CD14-positive monocyte (primary cell): ENCODE data around the gene KRTAP5-10. TPM values are rescaled to one million over a fixed set of nuclear protein-coding genes. Genes with fewer than 3 reads are reported as not detected.
A peak's percentile ranks its signal among the peaks of the same experiment; 100 is the strongest.
"Not testable (repeated sequence)": the region's sequence is repeated elsewhere in the genome, so short reads cannot be mapped to it uniquely, and the experiment has no call there.

Experiments used
- DNase-seq, 3 donors: peaks; one replicate each; pipeline ENCODE4 v3.0.0-alpha.2; 2011 to 2022
- H2AFZ ChIP-seq: 2 replicates; pipeline ENCODE4 v1.6.0; 2012; ENCODE audit warnings: mild to moderate bottlenecking, low read depth, low read length, inconsistent platforms; ENCODE audit not compliant: insufficient read depth, poor library complexity, severe bottlenecking
- H3K27ac ChIP-seq, 2 donors: 1 replicate in 1 of 2; 2 replicates in 1 of 2; pipeline ENCODE4 v1.5.1; 2012 to 2013; ENCODE audit warnings: low read length in 2 of 2, control low read depth in 1 of 2, inconsistent platforms in 1 of 2, low read depth in 1 of 2, mild to moderate bottlenecking in 1 of 2
- H3K27me3 ChIP-seq, 2 donors: one replicate each; pipeline versions ENCODE4 v1.6.0 to v1.6.1; 2011 to 2013; ENCODE audit warnings: low read length in 2 of 2; ENCODE audit not compliant: control insufficient read depth in 2 of 2, insufficient read depth in 2 of 2
- H3K36me3 ChIP-seq, 2 donors: replicated peaks in 1 of 2; 1 replicate in 1 of 2; 2 replicates in 1 of 2; pipeline versions ENCODE4 v1.5.1 to v1.6.1; 2012 to 2013; ENCODE audit warnings: low read length in 2 of 2, control low read depth in 1 of 2, inconsistent platforms in 1 of 2, mild to moderate bottlenecking in 1 of 2; ENCODE audit not compliant: insufficient read depth in 2 of 2, control insufficient read depth in 1 of 2
- H3K4me1 ChIP-seq, 2 donors: 1 replicate in 1 of 2; 2 replicates in 1 of 2; pipeline versions ENCODE4 v1.5.1 to v1.6.1; 2012 to 2013; ENCODE audit warnings: low read length in 2 of 2, control low read depth in 1 of 2, inconsistent platforms in 1 of 2, mild to moderate bottlenecking in 1 of 2, moderate library complexity in 1 of 2; ENCODE audit not compliant: insufficient read depth in 2 of 2, control insufficient read depth in 1 of 2
- H3K4me2 ChIP-seq: replicated peaks from 2 replicates; pipeline ENCODE3; 2012; ENCODE audit warnings: low read length, moderate library complexity, mild to moderate bottlenecking; ENCODE audit not compliant: poor library complexity, severe bottlenecking; ENCODE audit errors: extremely low read depth
- H3K4me3 ChIP-seq, 3 experiments: fragments of 200-600 bp in 1 of 3; sonication (generic) in 1 of 3; replicated peaks in 1 of 3; 1 replicate in 2 of 3; 2 replicates in 1 of 3; pipeline ENCODE4 v1.5.1; 2011 to 2013; ENCODE audit warnings: low read length in 3 of 3, mild to moderate bottlenecking in 3 of 3, control low read depth in 2 of 3, low read depth in 2 of 3, inconsistent platforms in 1 of 3, moderate library complexity in 1 of 3
- H3K79me2 ChIP-seq: 2 replicates; pipeline ENCODE4 v1.6.0; 2012; ENCODE audit warnings: mild to moderate bottlenecking, control low read depth, inconsistent platforms, low read length, moderate library complexity; ENCODE audit not compliant: insufficient read depth
- H3K9ac ChIP-seq: 2 replicates; pipeline ENCODE4 v1.6.0; 2017; ENCODE audit warnings: low read length, mild to moderate bottlenecking; ENCODE audit not compliant: insufficient read depth, poor library complexity, severe bottlenecking
- H3K9me3 ChIP-seq, 2 donors: replicated peaks in 1 of 2; 1 replicate in 1 of 2; 2 replicates in 1 of 2; pipeline versions ENCODE4 v1.5.1 to v1.6.1; 2012 to 2013; ENCODE audit warnings: low read length in 2 of 2, control low read depth in 1 of 2; ENCODE audit not compliant: control insufficient read depth in 1 of 2, insufficient read depth in 1 of 2
- H4K20me1 ChIP-seq: 2 replicates; pipeline ENCODE4 v1.6.0; 2012; ENCODE audit warnings: mild to moderate bottlenecking, low read length, control low read depth, moderate library complexity; ENCODE audit not compliant: insufficient read depth
- H3K27ac Mint-ChIP-seq, 7 donors: one replicate each; pipeline ENCODE4 v1.8.0; 2020; ENCODE audit warnings: mild to moderate bottlenecking in 7 of 7, mixed read lengths in 7 of 7, moderate library complexity in 6 of 7, inconsistent platforms in 2 of 7
- H3K27me3 Mint-ChIP-seq, 3 donors: one replicate each; pipeline ENCODE4 v1.8.0; 2021 to 2022; ENCODE audit warnings: low read depth in 3 of 3, mild to moderate bottlenecking in 3 of 3, mixed read lengths in 3 of 3, moderate library complexity in 3 of 3, inconsistent platforms in 1 of 3
- H3K36me3 Mint-ChIP-seq, 2 donors: one replicate each; pipeline ENCODE4 v1.8.0; 2020; ENCODE audit warnings: mixed read lengths in 2 of 2, inconsistent platforms in 1 of 2, mild to moderate bottlenecking in 1 of 2
- H3K4me1 Mint-ChIP-seq: one replicate; pipeline ENCODE4 v1.8.0; 2020; ENCODE audit warnings: mild to moderate bottlenecking, mixed read lengths
- H3K4me3 Mint-ChIP-seq, 2 donors: one replicate each; pipeline ENCODE4 v1.8.0; 2020; ENCODE audit warnings: mild to moderate bottlenecking in 2 of 2, mixed read lengths in 2 of 2, moderate library complexity in 1 of 2
- H3K9me3 Mint-ChIP-seq, 7 donors: one replicate each; pipeline ENCODE4 v1.8.0; 2020 to 2022; ENCODE audit warnings: mixed read lengths in 7 of 7, mild to moderate bottlenecking in 6 of 7, moderate library complexity in 6 of 7, inconsistent platforms in 2 of 7
- WGBS: methylation state at CpG from one replicate; pipeline ENCODE4 v1.1.5; 2013; ENCODE audit warnings: missing lambda C conversion rate; ENCODE audit not compliant: insufficient coverage; 5-methylcytosine and 5-hydroxymethylcytosine counted together
- intact Hi-C, 2 donors: fragments of 100-400 bp; cut with micrococcal nuclease; formaldehyde crosslinking; loops; one replicate each; pipeline versions ENCODE4 v1.15.0 to v1.15.1; 2023
- polyA plus RNA-seq, 3 donors: library from polyadenylated mRNA; depleted of rRNA in 1 of 3; unstranded in 2 of 3; stranded (reverse) in 1 of 3; fragments of 300-500 nt in 2 of 3; fragments of >200 nt in 1 of 3; fragmentation: Illumina TruSeq in 2 of 3; gene quantifications; 1 replicate in 2 of 3; 2 replicates in 1 of 3; pipeline ENCODE4 v1.2.3, GENCODE V29; 2012 to 2021
- TF ChIP-seq, protein P1 (sequence below): fragments of 200-600 bp; IDR thresholded peaks from one replicate; pipeline ENCODE4 v1.8.0; 2022; ENCODE audit warnings: antibody characterized with exemption, mild to moderate bottlenecking

Gene KRTAP5-10
- polyA plus RNA-seq, 3 donors: not detected

DNA sequence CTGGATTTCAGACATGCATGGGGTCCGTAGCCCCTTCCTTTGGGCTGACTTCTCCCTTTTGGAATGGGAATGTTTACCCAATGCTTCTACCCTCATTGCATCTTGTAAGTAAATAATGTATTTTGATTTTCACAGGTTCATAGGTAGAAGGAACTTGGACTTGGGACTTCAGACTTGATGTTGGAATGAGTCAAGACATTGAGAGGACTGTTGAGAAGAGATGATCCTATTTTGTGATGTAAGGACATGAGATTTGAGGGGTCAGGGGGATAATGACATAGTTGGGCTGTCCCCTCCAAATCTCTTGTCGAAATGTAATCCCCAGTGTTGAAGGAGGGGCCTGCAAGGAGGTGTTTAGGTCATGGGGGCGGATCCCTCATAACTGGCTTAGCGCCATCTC lies 933 bp upstream of the KRTAP5-10 start:
- H3K79me2 ChIP-seq: no peaks in the 10 kb centered on the region
- no peak overlapping the region for H3K9ac ChIP-seq
- WGBS: 95% methylated on average over 3 of the region's 4 CpGs
- no peak overlapping the region for H3K4me2 ChIP-seq
- Mint-ChIP-seq H3K9me3 (peaks cover 0 to 7% (median 3%) of the 10 kb centered on the region in 7 donors), H3K27me3 (peaks cover 7 to 21% (median 19%) of the 10 kb centered on the region in 3 donors), H3K4me1 (peaks cover 5% of the 10 kb centered on the region), H3K4me3 (peak overlapping the region in 1 of 2 donors; percentile 33), H3K27ac (no peak overlapping the region), H3K36me3 (no peaks in the 10 kb centered on the region)
- H3K36me3 ChIP-seq: no peaks in the 10 kb centered on the region
- intact Hi-C loops: no loop called here
- H3K27ac ChIP-seq: no peak overlapping the region
- H3K4me1 ChIP-seq: no peaks in the 10 kb centered on the region
- no peak overlapping the region for H2AFZ ChIP-seq
- no peak overlapping the region for H3K4me3 ChIP-seq
- no peaks in the 10 kb centered on the region for H3K9me3 ChIP-seq
- H3K27me3 ChIP-seq: peaks cover 7 to 8% of the 10 kb centered on the region in 2 donors
- no peaks in the 10 kb centered on the region for H4K20me1 ChIP-seq
- TF ChIP-seq, protein P1, sequence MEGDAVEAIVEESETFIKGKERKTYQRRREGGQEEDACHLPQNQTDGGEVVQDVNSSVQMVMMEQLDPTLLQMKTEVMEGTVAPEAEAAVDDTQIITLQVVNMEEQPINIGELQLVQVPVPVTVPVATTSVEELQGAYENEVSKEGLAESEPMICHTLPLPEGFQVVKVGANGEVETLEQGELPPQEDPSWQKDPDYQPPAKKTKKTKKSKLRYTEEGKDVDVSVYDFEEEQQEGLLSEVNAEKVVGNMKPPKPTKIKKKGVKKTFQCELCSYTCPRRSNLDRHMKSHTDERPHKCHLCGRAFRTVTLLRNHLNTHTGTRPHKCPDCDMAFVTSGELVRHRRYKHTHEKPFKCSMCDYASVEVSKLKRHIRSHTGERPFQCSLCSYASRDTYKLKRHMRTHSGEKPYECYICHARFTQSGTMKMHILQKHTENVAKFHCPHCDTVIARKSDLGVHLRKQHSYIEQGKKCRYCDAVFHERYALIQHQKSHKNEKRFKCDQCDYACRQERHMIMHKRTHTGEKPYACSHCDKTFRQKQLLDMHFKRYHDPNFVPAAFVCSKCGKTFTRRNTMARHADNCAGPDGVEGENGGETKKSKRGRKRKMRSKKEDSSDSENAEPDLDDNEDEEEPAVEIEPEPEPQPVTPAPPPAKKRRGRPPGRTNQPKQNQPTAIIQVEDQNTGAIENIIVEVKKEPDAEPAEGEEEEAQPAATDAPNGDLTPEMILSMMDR: no peak
- DNase-seq: no peak

DNA sequence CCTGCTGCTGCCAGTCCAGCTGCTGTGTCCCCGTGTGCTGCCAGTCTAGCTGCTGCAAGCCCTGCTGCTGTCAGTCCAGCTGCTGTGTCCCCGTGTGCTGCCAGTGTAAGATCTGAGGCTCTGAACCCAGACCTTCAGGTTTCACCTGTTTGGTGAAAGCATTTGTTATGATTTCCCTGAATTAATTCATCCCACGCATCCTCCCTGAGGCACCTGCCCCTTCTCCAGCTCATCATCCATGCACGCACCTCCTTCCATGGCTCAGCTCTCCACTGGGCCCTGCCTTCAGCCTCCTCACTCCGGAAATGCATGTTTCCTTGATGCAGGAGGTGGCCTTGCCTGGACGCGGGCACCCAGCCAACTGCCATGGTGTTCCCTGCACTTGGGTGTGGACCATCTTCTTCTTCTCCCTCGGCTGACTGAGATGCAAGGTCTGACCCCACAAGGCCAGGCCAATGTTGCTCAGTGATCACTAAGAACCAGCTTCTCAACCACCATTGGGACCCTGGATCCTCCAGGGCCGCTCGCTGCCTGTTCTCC lies 788 bp downstream of the KRTAP5-10 start:
- no peak overlapping the region for H3K4me2 ChIP-seq
- WGBS: 78% methylated on average over 9 of the region's 10 CpGs
- H3K9ac ChIP-seq: no peak overlapping the region
- Mint-ChIP-seq H3K9me3 (peaks cover 0 to 7% (median 3%) of the 10 kb centered on the region in 7 donors), H3K4me1 (peaks cover 5% of the 10 kb centered on the region), H3K4me3 (no peak overlapping the region), H3K27ac (no peak overlapping the region), H3K27me3 (peaks cover 7 to 19% (median 16%) of the 10 kb centered on the region in 3 donors), H3K36me3 (no peaks in the 10 kb centered on the region)
- TF ChIP-seq, protein P1: no peak
- no peaks in the 10 kb centered on the region for H3K36me3 ChIP-seq
- no peak overlapping the region for H3K27ac ChIP-seq
- H2AFZ ChIP-seq: no peak overlapping the region
- no peaks in the 10 kb centered on the region for H3K79me2 ChIP-seq
- no peaks in the 10 kb centered on the region for H3K4me1 ChIP-seq
- H3K9me3 ChIP-seq: no peaks in the 10 kb centered on the region
- intact Hi-C loops: no loop called here
- H3K27me3 ChIP-seq: peaks cover 7 to 8% of the 10 kb centered on the region in 2 donors
- no peaks in the 10 kb centered on the region for H4K20me1 ChIP-seq
- DNase-seq: no peak
- no peak overlapping the region for H3K4me3 ChIP-seq

DNA sequence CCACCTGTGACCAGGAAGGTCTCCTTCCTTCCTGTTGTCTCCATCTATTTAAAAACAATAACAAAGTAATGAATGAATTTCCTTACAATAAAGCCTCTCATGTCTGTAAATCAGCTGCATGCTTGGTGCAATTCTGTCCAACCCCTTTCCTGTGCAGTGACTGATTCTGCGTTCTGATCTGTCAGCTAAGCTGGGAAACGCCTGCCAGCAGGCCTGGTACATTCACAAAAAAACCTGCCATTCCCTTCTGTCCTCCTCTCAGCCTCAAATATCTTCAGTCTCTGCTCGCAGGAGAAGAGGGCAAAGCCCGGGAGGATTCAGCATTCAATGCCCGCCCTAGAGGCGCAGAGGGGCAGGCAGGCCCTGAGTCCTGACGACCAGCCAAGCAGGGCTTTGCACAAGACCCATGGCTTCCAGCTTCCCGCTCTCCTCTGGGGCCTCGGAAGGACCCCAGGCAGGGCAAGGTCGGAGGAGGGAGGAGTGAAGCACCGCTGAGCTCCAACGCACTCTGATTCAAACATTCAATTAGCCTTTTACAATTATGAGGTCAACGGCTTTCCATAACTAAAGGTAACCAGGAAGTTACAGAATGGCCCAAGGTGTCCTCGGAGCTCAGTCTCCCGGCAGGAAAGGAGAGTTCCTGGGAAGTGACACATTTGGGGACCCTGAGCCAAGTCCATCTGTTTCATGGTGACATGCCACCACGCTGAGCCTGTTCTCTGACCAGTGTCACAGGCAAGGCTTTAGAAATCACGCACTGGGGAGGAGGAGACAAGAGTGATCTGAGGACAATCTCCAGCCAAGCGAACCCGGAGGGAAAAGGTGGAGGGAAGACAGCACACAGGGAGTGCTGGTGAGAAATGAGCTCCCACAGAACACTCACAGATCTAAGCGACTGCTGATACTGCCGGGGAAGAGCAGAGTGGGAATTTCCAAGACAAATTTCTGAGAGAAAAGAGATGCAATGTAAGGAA lies 1.6 kb downstream of the KRTAP5-10 start:
- H3K4me1 ChIP-seq, H3K4me2 ChIP-seq, H3K4me3 ChIP-seq, H3K9me3 ChIP-seq, H3K36me3 Mint-ChIP-seq, H3K27me3 ChIP-seq, H3K4me1 Mint-ChIP-seq, H3K79me2 ChIP-seq, H3K9ac ChIP-seq, H4K20me1 ChIP-seq, H2AFZ ChIP-seq, intact Hi-C loops, H3K9me3 Mint-ChIP-seq, DNase-seq, H3K36me3 ChIP-seq, H3K4me3 Mint-ChIP-seq, H3K27ac ChIP-seq: not testable (repeated sequence)
- H3K27ac Mint-ChIP-seq: peak overlapping the region in 1 of 7 donors; percentile 32
- H3K27me3 Mint-ChIP-seq: peaks cover 7 to 19% (median 16%) of the 10 kb centered on the region in 3 donors
- 70% methylated on average over 5 of the region's 21 CpGs for WGBS
